ENCODE data around the gene CHST11.
A peak's percentile ranks its signal among the peaks of the same experiment; 100 is the strongest.

Gene CHST11

GRCh38 chr12:104456417-104456949 is at the start of gene CHST11:
Gene CHST11, plus strand, starts transcription at chr12:104456948.
- no peak for DNase-seq

- no peak for DNase-seq
Observed at GRCh38 chr12:104407438-104407837, 49.3 kb upstream of the CHST11 start.

GRCh38 chr12:104407922-104408321 is 48.8 kb upstream of the CHST11 start:
- no peak for DNase-seq

- DNase-seq, result no peak
Observed at GRCh38 chr12:104410326-104410725, 46.4 kb upstream of the CHST11 start.

GRCh38 chr12:104410786-104411185 is 46.0 kb upstream of the CHST11 start:
- no peak for DNase-seq

GRCh38 chr12:104411826-104412641 is 44.7 kb upstream of the CHST11 start:
- DNase-seq, result no peak

- DNase-seq, result no peak
Observed at GRCh38 chr12:104412681-104413080, 44.1 kb upstream of the CHST11 start.

- no peak for DNase-seq
Observed at GRCh38 chr12:104413330-104413729, 43.4 kb upstream of the CHST11 start.

- peak; percentile 55 for DNase-seq
Observed at GRCh38 chr12:104414581-104415341, 42.0 kb upstream of the CHST11 start.

GRCh38 chr12:104415342-104415980 is 41.3 kb upstream of the CHST11 start:
- no peak for DNase-seq

GRCh38 chr12:104416136-104416535 is 40.6 kb upstream of the CHST11 start:
- DNase-seq, result no peak

GRCh38 chr12:104416585-104416984 is 40.2 kb upstream of the CHST11 start:
- DNase-seq, result no peak

- DNase-seq, result no peak
Observed at GRCh38 chr12:104419717-104420116, 37.0 kb upstream of the CHST11 start.

- no peak for DNase-seq
Observed at GRCh38 chr12:104420868-104421267, 35.9 kb upstream of the CHST11 start.

- DNase-seq, result no peak
Observed at GRCh38 chr12:104421343-104421742, 35.4 kb upstream of the CHST11 start.

GRCh38 chr12:104422441-104422840 is 34.3 kb upstream of the CHST11 start:
- DNase-seq, result no peak

GRCh38 chr12:104423273-104423672 is 33.5 kb upstream of the CHST11 start:
- no peak for DNase-seq

GRCh38 chr12:104423809-104424208 is 32.9 kb upstream of the CHST11 start:
- no peak for DNase-seq

- DNase-seq, result no peak
Observed at GRCh38 chr12:104424955-104425354, 31.8 kb upstream of the CHST11 start.

- no peak for DNase-seq
Observed at GRCh38 chr12:104425614-104426013, 31.1 kb upstream of the CHST11 start.

GRCh38 chr12:104426926-104427546 is 29.7 kb upstream of the CHST11 start:
- DNase-seq, result no peak

- no peak for DNase-seq
Observed at GRCh38 chr12:104427547-104427938, 29.2 kb upstream of the CHST11 start.

GRCh38 chr12:104433061-104433460 is 23.7 kb upstream of the CHST11 start:
- DNase-seq, result no peak

Data from NCI-H69 (cell line).